ENCODE data around the gene ZNF385B.

The ZNF385B gene

GRCh38 chr2:179729966-179730365 is 131.4 kb downstream of the ZNF385B start:
- DNase-seq, result no peak

- no peak for DNase-seq
Measured at GRCh38 chr2:179726461-179727180, 134.8 kb downstream of the ZNF385B start.

GRCh38 chr2:179724403-179724802 is 137.0 kb downstream of the ZNF385B start:
- DNase-seq, result no peak

GRCh38 chr2:179720173-179720772 is 141.1 kb downstream of the ZNF385B start:
- DNase-seq, result no peak

- no peak for DNase-seq
Measured at GRCh38 chr2:179715871-179716270, 145.5 kb downstream of the ZNF385B start.

GRCh38 chr2:179715196-179715595 is 146.2 kb downstream of the ZNF385B start:
- DNase-seq, result no peak

- no peak for DNase-seq
Measured at GRCh38 chr2:179712825-179713224, 148.6 kb downstream of the ZNF385B start.

GRCh38 chr2:179711375-179711774 is 150.0 kb downstream of the ZNF385B start:
- peak; percentile 19 for DNase-seq

GRCh38 chr2:179703702-179704101 is 157.7 kb downstream of the ZNF385B start:
- DNase-seq, result no peak

- no peak for DNase-seq
Measured at GRCh38 chr2:179702912-179703311, 158.5 kb downstream of the ZNF385B start.

GRCh38 chr2:179701524-179702110 is 159.8 kb downstream of the ZNF385B start:
- peak; percentile 67 for DNase-seq

- DNase-seq, result no peak
Measured at GRCh38 chr2:179695486-179695885, 165.9 kb downstream of the ZNF385B start.

GRCh38 chr2:179694963-179695362 is 166.4 kb downstream of the ZNF385B start:
- DNase-seq, result no peak

GRCh38 chr2:179692610-179693009 is 168.8 kb downstream of the ZNF385B start:
- peak; percentile 36 for DNase-seq

GRCh38 chr2:179692043-179692442 is 169.4 kb downstream of the ZNF385B start:
- DNase-seq, result peak; percentile 34

- DNase-seq, result peak; percentile 56
Measured at GRCh38 chr2:179691235-179691634, 170.2 kb downstream of the ZNF385B start.

- DNase-seq, result peak; percentile 57
Measured at GRCh38 chr2:179686718-179687342, 174.6 kb downstream of the ZNF385B start.

- DNase-seq, result no peak
Measured at GRCh38 chr2:179686069-179686468, 175.3 kb downstream of the ZNF385B start.

- DNase-seq, result no peak
Measured at GRCh38 chr2:179685146-179685545, 176.3 kb downstream of the ZNF385B start.

GRCh38 chr2:179682756-179683155 is 178.7 kb downstream of the ZNF385B start:
- no peak for DNase-seq

- DNase-seq, result no peak
Measured at GRCh38 chr2:179677746-179678505, 183.5 kb downstream of the ZNF385B start.

GRCh38 chr2:179677077-179677688 is 184.2 kb downstream of the ZNF385B start:
- no peak for DNase-seq

GRCh38 chr2:179675435-179675834 is 186.0 kb downstream of the ZNF385B start:
- DNase-seq, result no peak

Data from EL (cell line).